GM18505 (cell line): Measurements from ENCODE around the gene BHLHE23.

ENCODE experiments used
- ATAC-seq: cut with Tn5 transposase; IDR thresholded peaks from one replicate; pipeline ENCODE4 v1.9.1; 2021; ENCODE audit not compliant: unreplicated experiment
- POLR2A ChIP-seq: IDR thresholded peaks from 4 replicates; pipeline ENCODE4 v1.6.1; 2011; ENCODE audit warnings: borderline replicate concordance; ENCODE audit not compliant: insufficient read depth, insufficient read length; ENCODE audit errors: extremely low read depth

BHLHE23 gene

DNA sequence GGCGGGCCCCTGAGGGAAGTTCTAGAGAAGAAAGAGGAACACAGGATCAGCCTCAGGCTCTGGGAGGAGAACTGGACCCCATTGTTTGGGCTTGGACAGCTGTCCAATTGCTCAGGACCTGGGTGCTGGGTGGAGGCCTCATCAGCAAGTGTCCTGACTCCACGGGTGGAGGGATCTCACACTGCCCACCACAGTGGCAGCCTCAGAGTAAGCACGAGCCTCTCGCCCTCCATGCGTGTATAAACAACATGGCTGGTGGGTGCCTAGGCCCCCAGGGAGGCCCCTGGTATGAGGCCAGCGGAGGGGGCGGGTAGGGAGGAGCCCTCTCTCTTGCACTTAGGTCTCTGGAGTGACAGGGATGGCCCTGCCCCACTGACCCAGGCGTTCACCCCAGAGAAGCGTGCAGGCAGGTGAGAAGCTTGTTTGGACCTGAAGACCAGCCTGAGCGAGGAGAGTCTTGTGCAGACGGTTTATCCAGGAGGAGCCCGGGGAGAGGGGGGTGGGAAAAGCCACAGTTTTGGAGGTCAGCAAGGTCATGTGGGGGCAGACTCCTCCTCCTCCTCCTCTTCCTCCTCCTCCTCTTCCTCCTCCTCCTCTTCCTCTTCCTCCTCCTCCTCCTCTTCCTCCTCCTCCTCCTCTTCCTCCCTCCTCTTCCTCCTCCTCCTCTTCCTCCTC lies 41.9 kb upstream of the BHLHE23 start:
- TF ChIP-seq POLR2A, result no peak
- no peak for ATAC-seq

DNA sequence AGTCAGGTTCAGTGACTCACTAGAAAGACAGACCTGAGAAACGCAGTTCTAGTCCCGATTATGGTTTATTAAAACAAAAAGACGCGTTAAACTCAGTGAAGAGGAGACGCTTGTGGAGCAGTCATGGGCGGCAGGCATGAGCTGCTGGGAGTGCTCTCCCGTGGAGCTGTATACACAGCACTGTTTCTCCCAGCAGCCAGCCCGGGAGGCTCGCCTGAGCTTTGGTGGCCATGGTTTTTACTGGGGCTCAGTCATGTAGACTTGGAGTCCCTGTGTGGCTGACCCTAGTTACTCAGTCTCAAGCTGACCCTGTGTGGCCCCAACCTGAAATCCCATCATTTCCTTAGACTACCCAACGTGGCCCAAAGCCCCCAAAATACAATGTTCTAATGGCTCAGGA lies 41.2 kb upstream of the BHLHE23 start:
- no peak for TF ChIP-seq POLR2A
- no peak for ATAC-seq

DNA sequence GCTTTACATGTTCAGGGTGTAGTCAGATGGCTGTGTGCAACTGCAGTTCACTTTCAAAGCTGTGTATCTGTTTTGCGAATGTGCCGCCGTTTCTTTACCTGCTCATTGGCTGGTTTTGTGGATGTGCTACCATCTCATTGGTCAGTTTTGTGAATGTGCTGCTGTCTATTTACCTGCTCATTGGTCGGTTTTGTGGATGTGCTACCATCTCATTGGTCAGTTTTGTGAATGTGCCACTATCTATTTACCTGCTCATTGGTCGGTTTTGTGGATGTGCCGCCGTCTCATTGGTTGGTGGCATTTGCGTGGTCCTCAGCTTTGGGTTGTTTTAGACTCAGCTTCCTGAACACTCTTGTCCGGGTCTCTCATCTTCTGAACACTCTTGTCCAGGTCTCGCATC lies 40.5 kb upstream of the BHLHE23 start:
- TF ChIP-seq POLR2A, result no peak
- no peak for ATAC-seq

DNA sequence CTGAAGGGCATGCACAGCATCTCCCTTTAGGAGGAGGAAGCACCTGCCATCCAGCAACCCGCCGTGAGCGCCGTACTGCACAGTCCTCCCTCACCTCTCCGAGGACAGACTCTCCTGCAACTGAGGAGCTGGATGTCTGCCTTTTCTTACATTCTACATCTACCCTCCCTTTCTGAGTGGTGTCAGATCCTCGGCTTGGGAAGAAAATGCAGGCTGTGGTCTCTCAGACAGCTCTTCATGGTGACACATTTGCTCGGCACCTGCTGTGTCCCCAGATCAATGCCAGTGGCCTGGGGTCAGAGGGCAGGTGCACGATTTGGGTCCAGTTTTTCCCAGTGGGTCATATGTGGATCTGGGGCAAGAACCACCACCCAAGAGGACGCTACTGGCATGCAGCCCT lies 40.1 kb upstream of the BHLHE23 start:
- no peak for ATAC-seq

DNA sequence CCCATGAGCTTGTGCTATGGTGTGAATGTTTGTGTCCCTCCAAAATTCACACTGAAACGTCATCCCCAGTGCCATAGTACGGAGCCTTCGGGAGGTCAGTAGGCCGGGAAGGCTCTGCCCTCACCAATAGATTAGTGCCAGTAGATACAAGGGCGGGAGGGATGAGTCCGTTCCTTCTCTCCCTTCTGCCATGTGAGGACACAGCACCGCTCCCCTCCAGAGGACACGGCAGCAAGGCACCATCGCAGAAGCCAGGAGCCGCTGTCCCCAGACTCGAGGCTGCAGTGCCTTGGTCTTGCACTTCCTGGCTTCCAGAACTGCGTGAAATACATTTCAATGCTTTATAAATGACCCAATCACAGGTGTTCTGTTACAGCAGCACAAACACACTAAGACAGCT lies 39.2 kb upstream of the BHLHE23 start:
- no peak for ATAC-seq
- no peak for TF ChIP-seq POLR2A

More for the DNA sequence above, 40.1 kb upstream of the BHLHE23 start:
- TF ChIP-seq POLR2A, result no peak

DNA sequence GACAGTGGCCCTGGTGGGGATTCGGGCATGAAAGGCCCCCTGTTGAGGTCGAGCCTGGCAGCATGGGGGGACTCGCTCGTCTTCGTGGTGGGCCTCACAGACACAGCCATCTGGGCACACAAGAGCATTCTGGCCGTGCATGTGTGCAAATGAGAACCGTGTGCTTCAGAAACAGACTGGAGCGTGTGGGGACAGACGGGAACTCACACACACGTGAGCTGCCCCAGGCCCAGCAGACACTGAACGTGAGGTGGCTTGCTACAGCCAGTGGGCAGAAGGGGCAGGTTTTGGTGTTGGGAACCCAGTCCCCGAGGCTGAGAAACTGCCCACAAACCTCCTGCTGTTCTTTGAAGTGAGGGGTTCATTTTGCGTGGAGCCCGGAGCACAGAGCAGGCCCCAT lies 38.6 kb upstream of the BHLHE23 start:
- no peak for ATAC-seq
- TF ChIP-seq POLR2A, result no peak

DNA sequence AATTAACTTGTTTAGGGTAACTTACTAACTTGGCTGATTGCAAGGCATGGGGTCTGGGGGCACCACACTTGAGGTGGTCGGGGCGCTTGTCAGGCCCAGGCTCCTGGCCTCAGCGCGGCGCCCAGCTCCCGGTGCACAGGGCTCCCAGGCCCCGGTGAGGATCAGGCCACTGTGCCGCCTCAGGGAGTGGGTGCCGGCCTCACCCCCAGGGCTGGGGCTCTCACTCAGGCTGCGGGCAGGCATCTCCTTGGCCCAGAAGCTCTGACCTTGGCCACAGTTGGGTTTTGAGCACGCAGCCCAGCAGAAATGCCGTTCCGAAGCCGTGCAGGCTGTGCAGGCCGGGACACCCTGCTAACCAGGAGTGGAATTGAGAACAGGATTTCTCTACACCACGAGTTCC lies 37.8 kb upstream of the BHLHE23 start:
- no peak for TF ChIP-seq POLR2A

DNA sequence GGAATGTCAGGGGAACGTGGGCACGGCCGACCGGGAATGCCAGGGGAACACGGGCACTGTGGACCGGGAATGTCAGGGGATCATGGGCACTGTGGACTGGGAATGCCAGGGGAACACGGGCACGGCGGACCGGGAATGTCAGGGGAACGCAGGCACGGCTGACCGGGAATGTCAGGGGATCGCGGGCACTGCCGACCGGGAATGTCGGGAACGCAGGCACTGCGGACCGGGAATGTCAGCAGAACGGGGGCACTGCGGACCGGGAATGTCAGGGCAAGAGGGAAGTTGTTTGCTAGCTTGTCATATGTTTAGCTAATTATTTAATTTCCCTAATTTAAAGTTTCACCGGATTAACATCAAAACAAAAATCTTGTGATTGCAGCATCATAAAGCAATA lies 37.4 kb upstream of the BHLHE23 start:
- no peak for ATAC-seq
- TF ChIP-seq POLR2A, result no peak

More for the DNA sequence above, 37.8 kb upstream of the BHLHE23 start:
- ATAC-seq, result no peak

DNA sequence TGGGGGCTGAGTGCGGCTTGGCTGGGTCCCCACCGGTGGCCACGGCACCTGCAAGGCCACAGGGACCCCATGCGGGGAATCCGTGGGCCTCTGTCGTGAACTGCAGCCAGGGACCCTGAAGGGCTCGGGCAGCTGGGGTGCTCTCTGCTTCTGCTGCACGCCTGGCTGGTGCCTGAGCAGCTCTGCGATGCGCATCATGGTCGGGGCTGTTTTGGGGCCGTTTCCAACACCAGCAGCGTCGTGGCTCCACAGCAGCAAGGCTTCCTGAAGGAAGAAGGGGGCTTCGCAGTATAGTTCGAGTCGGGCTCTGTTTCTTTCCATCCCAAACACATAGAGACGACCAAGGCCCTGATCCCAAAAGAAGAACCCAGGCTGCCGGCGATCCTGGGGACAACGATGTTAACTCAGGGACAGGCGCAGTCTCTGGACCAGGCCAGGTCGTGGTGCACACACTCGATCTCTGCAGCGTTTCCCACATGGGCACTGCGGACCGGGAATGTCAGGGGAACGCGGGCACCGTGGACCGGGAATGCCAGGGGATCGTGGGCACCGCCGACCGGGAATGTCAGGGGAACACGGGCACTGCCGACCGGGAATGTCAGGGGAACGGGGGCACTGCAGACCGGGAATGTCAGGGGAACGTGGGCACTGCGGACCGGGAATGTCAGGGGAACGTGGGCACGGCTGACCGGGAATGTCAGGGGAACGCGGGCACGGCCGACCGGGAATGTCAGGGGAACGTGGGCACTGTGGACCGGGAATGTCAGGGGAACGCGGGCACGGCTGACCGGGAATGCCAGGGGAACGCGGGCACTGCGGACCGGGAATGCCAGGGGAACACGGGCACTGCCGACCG lies 36.8 kb upstream of the BHLHE23 start:
- no peak for TF ChIP-seq POLR2A
- ATAC-seq, result no peak

DNA sequence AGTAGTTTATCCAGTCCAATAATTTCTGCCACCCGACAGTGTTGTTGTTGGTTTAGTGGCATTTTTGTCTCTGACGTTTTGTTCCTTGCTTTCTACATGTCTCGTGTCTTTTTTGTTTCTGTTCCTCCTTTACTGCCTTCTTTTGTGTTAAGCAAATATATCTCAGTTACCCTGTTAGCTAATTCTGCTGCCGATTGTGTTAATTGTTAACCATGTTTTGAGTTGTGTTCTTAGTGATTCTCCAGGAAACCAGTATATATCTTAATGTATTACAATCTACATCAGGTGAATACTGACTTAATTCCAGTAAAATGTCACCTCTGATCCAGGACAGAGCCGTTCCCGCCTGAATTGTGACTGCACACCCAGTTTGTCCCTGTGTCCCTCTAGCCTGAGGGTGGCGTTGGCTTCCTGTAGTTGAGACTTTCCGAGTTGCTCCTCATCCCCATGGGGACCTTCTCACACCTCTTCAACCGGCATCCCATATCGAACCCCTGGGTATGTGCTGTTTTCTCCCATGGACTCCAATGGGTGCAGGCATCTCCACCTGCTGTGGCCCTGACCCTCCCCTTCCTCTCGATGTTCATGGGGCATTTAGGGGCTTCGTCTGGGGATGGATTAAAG lies 35.8 kb upstream of the BHLHE23 start:
- ATAC-seq, result no peak
- TF ChIP-seq POLR2A, result no peak

DNA sequence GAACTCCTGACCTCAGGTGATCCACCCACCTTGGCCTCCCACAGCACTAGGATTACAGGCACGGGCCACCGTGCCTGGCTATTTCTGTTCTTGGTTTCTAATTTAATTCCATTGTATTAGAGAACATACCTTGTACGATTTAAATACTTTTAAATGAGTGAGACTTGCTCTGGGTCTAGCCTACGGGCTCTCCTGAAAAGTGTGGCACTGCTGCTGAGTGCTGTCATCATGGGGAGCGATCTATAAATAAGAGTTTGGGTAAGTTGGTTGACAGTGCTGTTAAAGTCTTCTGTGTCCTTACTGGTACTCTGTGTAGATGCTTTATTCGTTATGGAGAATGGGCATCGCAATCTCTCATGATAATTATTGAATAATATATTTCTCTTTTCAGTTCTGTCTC lies 35.0 kb upstream of the BHLHE23 start:
- TF ChIP-seq POLR2A, result no peak
- no peak for ATAC-seq

DNA sequence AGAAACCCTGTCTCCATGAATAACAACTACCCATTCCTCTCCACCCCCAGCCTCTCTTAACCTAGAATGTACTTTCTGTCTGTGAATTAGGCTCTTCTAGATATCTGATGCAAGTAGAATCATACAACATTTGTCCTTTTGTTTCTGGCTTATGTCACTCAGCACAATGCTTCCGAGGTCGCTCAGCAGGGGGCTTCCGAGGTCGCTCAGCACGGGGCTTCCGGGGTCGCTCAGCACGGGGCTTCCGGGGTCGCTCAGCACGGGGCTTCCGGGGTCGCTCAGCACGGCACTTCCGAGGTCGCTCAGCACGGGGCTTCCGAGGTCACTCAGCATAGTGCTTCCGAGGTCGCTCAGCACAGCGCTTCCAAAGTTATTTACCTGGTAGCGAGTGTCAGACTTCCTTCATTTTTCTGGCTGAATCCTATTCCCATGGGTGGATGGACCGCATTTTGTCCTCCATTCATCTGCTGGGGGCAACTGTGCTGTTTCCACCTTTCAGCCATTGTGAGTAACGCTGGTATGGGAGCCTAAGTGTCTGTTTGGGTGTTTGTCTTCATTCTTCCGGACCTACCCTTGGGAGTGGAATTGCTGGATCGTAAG lies 31.0 kb upstream of the BHLHE23 start:
- no peak for TF ChIP-seq POLR2A
- no peak for ATAC-seq

DNA sequence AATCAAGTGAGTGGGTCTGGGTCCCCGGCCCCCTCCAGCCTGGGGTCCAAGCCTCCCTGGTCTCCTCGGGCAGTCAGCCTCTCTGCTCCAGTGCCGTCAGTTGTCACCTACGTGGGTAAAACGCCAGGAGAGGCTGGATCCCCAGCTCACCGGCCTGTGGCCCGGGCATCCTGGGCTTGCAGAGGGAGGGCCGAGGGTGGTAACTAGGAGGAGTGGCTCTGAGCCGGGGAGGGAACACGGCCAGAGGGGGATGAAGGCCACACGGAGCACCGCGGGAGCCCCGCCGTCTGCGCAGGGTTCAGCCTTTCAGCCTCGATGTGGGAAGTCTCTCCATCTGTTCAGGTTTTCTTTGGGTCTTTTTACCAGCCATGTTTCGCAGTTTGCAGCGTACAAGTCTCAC lies 29.5 kb upstream of the BHLHE23 start:
- TF ChIP-seq POLR2A, result no peak
- no peak for ATAC-seq
